CD4-positive, alpha-beta T cell treated with Interleukin-17A for 1 hour (primary cell): ENCODE data around the gene TTC9.

ENCODE experiments used
- DNase-seq: peaks from one replicate; pipeline ENCODE4 v3.0.0-alpha.2; 2020

Gene TTC9

GRCh38 chr14:70718383-70719118 lies 76.8 kb downstream of the TTC9 start:
- DNase-seq: no peak

GRCh38 chr14:70721542-70721941 lies 79.8 kb downstream of the TTC9 start:
- DNase-seq: no peak

DNA sequence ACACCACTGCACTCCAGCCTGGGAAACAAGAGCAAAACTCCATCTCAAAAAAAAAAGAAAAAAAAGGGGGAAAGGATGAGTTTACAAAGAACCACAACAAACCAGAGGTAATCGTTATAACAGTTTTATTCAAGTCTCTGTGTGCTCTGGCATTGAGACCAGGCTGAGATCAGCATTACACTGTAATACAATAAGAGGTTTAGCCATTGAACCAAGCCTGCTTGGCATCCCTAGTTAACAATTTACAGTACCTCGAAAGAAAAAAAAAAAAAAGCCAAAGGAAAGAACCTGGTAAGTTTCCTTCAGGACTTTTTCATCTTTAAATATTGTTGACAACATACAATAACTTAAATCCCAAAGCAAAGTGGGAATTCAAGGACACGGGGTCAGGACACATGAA lies 80.7 kb downstream of the TTC9 start:
- no peak for DNase-seq

GRCh38 chr14:70723276-70723675 lies 81.6 kb downstream of the TTC9 start:
- DNase-seq: no peak

GRCh38 chr14:70724110-70724509 lies 82.4 kb downstream of the TTC9 start:
- no peak for DNase-seq

DNA sequence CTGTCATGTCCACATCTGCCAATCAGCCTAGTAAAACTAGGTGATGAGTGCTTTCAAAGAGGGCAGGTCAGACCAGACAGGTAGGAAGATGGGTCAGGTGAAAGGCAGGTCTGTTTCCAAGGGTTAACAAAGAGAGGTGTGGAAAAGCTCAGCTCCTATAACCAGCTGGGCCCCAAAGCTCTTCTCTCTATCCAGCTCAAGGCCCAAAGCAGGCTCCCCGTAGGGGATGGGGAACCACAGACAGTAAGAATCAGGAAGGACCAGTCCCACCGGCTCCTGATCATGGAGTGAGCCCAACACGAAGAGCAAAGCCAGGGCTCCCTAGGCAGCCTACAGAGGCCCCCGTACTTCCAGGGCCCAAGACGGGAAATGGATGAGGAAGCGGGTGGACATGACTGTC lies 83.2 kb downstream of the TTC9 start:
- DNase-seq: no peak
